Measurements from ENCODE around the gene CXCR2.

The CXCR2 gene

DNA sequence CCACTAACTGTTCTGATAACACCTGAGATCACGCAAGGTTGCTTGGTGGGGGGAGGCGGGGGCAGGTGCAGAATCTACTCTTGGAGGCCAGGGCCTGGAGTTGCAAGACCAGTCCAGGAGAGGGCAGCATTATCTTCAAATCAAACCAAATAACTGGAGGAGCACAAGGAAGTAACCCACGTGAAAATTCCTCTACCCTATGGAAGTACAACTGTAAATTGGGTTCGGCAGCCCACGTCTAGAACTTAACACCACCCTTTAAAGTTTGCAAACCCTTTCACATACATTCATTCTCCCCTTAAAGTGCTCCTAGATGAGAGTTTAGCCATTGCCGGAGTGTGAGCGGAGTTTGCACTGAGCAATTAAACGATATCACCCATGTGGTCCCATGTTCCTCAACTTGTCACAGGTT, 60.5 kb downstream of the CXCR2 start:
- peak; percentile 49 for DNase-seq (ENCODE audit: low read depth)
- no peak overlapping the region for H3K4me3 ChIP-seq (ENCODE audit: low read depth, low read length)
- TF ChIP-seq, protein P1, sequence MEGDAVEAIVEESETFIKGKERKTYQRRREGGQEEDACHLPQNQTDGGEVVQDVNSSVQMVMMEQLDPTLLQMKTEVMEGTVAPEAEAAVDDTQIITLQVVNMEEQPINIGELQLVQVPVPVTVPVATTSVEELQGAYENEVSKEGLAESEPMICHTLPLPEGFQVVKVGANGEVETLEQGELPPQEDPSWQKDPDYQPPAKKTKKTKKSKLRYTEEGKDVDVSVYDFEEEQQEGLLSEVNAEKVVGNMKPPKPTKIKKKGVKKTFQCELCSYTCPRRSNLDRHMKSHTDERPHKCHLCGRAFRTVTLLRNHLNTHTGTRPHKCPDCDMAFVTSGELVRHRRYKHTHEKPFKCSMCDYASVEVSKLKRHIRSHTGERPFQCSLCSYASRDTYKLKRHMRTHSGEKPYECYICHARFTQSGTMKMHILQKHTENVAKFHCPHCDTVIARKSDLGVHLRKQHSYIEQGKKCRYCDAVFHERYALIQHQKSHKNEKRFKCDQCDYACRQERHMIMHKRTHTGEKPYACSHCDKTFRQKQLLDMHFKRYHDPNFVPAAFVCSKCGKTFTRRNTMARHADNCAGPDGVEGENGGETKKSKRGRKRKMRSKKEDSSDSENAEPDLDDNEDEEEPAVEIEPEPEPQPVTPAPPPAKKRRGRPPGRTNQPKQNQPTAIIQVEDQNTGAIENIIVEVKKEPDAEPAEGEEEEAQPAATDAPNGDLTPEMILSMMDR (IDR thresholded peaks at IDR 0.05; ENCODE audit: control insufficient read depth, extremely low read depth, insufficient read depth) = peak; percentile 71
